NB4 (cell line): ENCODE data around the gene INKA1.

Source experiments
- CTCF ChIP-seq: IDR thresholded peaks from one replicate; pipeline ENCODE4 v1.5.1; 2012; ENCODE audit warnings: low read depth, low read length
- MAX ChIP-seq: IDR thresholded peaks from 2 replicates; pipeline ENCODE4 v1.6.1; 2011; ENCODE audit warnings: low read depth, low read length
- POLR2A ChIP-seq: IDR thresholded peaks from 2 replicates; pipeline ENCODE4 v1.6.1; 2011; ENCODE audit warnings: mild to moderate bottlenecking; ENCODE audit not compliant: insufficient read length; ENCODE audit errors: extremely low read depth

GRCh38 chr3:49775538-49775937 lies 27.5 kb upstream of the INKA1 start:
- no peak for TF ChIP-seq CTCF
- no peak for TF ChIP-seq POLR2A
- no peak for TF ChIP-seq MAX
